HepG2 (cell line): ENCODE results near the gene PFKL. TPM values are rescaled to one million over a fixed set of nuclear protein-coding genes. Genes with fewer than 3 reads are reported as not detected.

Source experiments
- ATF7-NPFF ChIP-seq: sonication (generic); formaldehyde crosslinking; IDR thresholded peaks from 2 replicates; pipeline ENCODE4 v1.8.1; 2023; ENCODE audit warnings: mild to moderate bottlenecking, low read depth, missing genetic modification reagents, moderate library complexity
- ATRX ChIP-seq: sonication (generic); formaldehyde crosslinking; IDR thresholded peaks from 2 replicates; pipeline ENCODE4 v1.4.0; 2020; ENCODE audit warnings: missing genetic modification reagents, borderline replicate concordance
- DDIT3 ChIP-seq: sonication (generic); formaldehyde crosslinking; IDR thresholded peaks from 2 replicates; pipeline ENCODE4 v1.4.0; 2020; ENCODE audit warnings: mild to moderate bottlenecking, missing genetic modification reagents
- HDAC1 ChIP-seq: sonication (generic); formaldehyde crosslinking; IDR thresholded peaks from 2 replicates; pipeline ENCODE4 v1.5.1; 2020; ENCODE audit warnings: mild to moderate bottlenecking, missing genetic modification reagents
- JUND ChIP-seq: sonication (generic); formaldehyde crosslinking; IDR thresholded peaks from 2 replicates; pipeline ENCODE4 v1.8.0; 2022; ENCODE audit warnings: mild to moderate bottlenecking, missing genetic modification reagents
- KDM5B ChIP-seq: sonication (generic); formaldehyde crosslinking; IDR thresholded peaks from 2 replicates; pipeline ENCODE4 v1.4.0; 2020; ENCODE audit warnings: missing genetic modification reagents, mild to moderate bottlenecking, borderline replicate concordance
- MBD4 ChIP-seq: IDR thresholded peaks from 2 replicates; pipeline ENCODE4 v1.6.1; 2012; ENCODE audit warnings: low read length, inconsistent platforms, borderline replicate concordance
- MEIS1 ChIP-seq: sonication (generic); formaldehyde crosslinking; IDR thresholded peaks from 2 replicates; pipeline ENCODE4 v1.9.0; 2021; ENCODE audit warnings: mild to moderate bottlenecking, missing genetic modification reagents, moderate library complexity, borderline replicate concordance
- NR2F2 ChIP-seq: IDR thresholded peaks from 2 replicates; pipeline ENCODE4 v1.6.1; 2012; ENCODE audit warnings: low read depth, inconsistent platforms, borderline replicate concordance
- PHF5A ChIP-seq: IDR thresholded peaks from one replicate; pipeline ENCODE4 v1.6.1; 2018; ENCODE audit warnings: low read depth, missing genetic modification reagents; ENCODE audit not compliant: unreplicated experiment
- REPIN1 ChIP-seq: sonication (generic); formaldehyde crosslinking; IDR thresholded peaks from 2 replicates; pipeline ENCODE4 v1.8.0; 2022; ENCODE audit warnings: missing genetic modification reagents, low read depth, mild to moderate bottlenecking, borderline replicate concordance
- RXRA ChIP-seq: sonication (generic); formaldehyde crosslinking; IDR thresholded peaks from 2 replicates; pipeline ENCODE4 v1.5.1; 2020; ENCODE audit warnings: missing genetic modification reagents
- SP4 ChIP-seq: sonication (generic); formaldehyde crosslinking; IDR thresholded peaks from 2 replicates; pipeline ENCODE4 v1.8.1; 2023; ENCODE audit warnings: mild to moderate bottlenecking, missing genetic modification reagents
- TSC22D2 ChIP-seq: sonication (generic); formaldehyde crosslinking; IDR thresholded peaks from 2 replicates; pipeline ENCODE4 v1.5.1; 2020; ENCODE audit warnings: missing genetic modification reagents, mild to moderate bottlenecking, borderline replicate concordance
- U2AF1 ChIP-seq: fragments of 200-400 bp; formaldehyde crosslinking; optimal IDR thresholded peaks from 2 replicates; pipeline ENCODE3; 2017; ENCODE audit warnings: mild to moderate bottlenecking, low read depth, low read length
- U2AF2 ChIP-seq: fragments of 200-400 bp; formaldehyde crosslinking; IDR thresholded peaks from 2 replicates; pipeline ENCODE4 v1.6.1; 2017; ENCODE audit warnings: low read depth, mild to moderate bottlenecking, low read length
- ZBTB26 ChIP-seq: IDR thresholded peaks from 2 replicates; pipeline ENCODE4 v1.6.1; 2016; ENCODE audit warnings: missing compliant biosample characterization, missing genetic modification reagents, borderline replicate concordance
- ZNF101 ChIP-seq: sonication (generic); formaldehyde crosslinking; IDR thresholded peaks from 2 replicates; pipeline ENCODE4 v1.4.0; 2020; ENCODE audit warnings: mild to moderate bottlenecking, low read depth, missing genetic modification reagents, borderline replicate concordance
- ZNF512 ChIP-seq: sonication (generic); formaldehyde crosslinking; IDR thresholded peaks from 2 replicates; pipeline ENCODE4 v1.4.0; 2020; ENCODE audit warnings: mild to moderate bottlenecking, missing genetic modification reagents
- ZNF784 ChIP-seq: sonication (generic); formaldehyde crosslinking; IDR thresholded peaks from 2 replicates; pipeline ENCODE4 v1.5.1; 2020; ENCODE audit warnings: missing genetic modification reagents, mild to moderate bottlenecking, borderline replicate concordance
- ZNF841 ChIP-seq: sonication (generic); formaldehyde crosslinking; IDR thresholded peaks from 2 replicates; pipeline ENCODE4 v1.8.1; 2023; ENCODE audit warnings: missing genetic modification reagents, borderline replicate concordance
- ZNF891 ChIP-seq: sonication (generic); formaldehyde crosslinking; IDR thresholded peaks from 2 replicates; pipeline ENCODE4 v1.5.0; 2020; ENCODE audit warnings: mild to moderate bottlenecking, missing genetic modification reagents
- ZSCAN21 ChIP-seq: sonication (generic); formaldehyde crosslinking; IDR thresholded peaks from 2 replicates; pipeline ENCODE4 v1.8.0; 2022; ENCODE audit warnings: mild to moderate bottlenecking, missing genetic modification reagents, moderate library complexity, borderline replicate concordance
- polyA plus RNA-seq, 8 experiments: library from polyadenylated mRNA; depleted of rRNA in 3 of 8; stranded (reverse) in 7 of 8; unstranded in 1 of 8; fragments of >200 nt; fragmentation: Illumina TruSeq in 4 of 8; extraction: Trizol in 4 of 8; gene quantifications; 2 replicates each; pipeline versions ENCODE4 v1.2.1 to v1.2.3, GENCODE V29; 2011 to 2016; ENCODE audit warnings: low read depth in 4 of 8, missing spikeins in 1 of 8, mixed read lengths in 1 of 8; ENCODE audit not compliant: insufficient read depth in 1 of 8
- total RNA-seq, 5 experiments: library from RNA; depleted of rRNA; stranded (reverse); fragments of >200 nt; fragmentation: Illumina TruSeq; extraction: Trizol; gene quantifications; 2 replicates each; pipeline ENCODE4 v1.2.3, GENCODE V29; 2016; ENCODE audit warnings: low read depth in 1 of 5

The PFKL gene
- total and polyA plus RNA-seq, 2 of the 13 experiments (the other 11 are each of a cell fraction or from before 2014, with no cell fraction given): 92.8 to 106 TPM

- TF ChIP-seq HDAC1 (CRISPR knock-in tag): no peak
- peak; percentile 68 for TF ChIP-seq KDM5B (CRISPR knock-in tag)
- TF ChIP-seq RXRA (CRISPR knock-in tag): no peak
- TF ChIP-seq ZNF841 (CRISPR knock-in tag): no peak
- TF ChIP-seq MEIS1: peak; percentile 73
- peak; percentile 64; the same call in 1 of the 2 replicates for TF ChIP-seq REPIN1 (CRISPR knock-in tag)
- TF ChIP-seq ATF7-NPFF: peak; percentile 70; the same call in 1 of the 2 replicates
- TF ChIP-seq U2AF1: no peak
- TF ChIP-seq ZNF784: no peak; the same call in 1 of the 2 replicates
- no peak for TF ChIP-seq DDIT3 (CRISPR knock-in tag)
- TF ChIP-seq ZSCAN21 (CRISPR knock-in tag): no peak; the same call in 1 of the 2 replicates
- 0 out of 2 replicates have a peak, but pooled peaks have one; percentile 9 for TF ChIP-seq JUND (CRISPR knock-in tag)
- no peak for TF ChIP-seq MBD4
- no peak for TF ChIP-seq ZNF101
- TF ChIP-seq PHF5A (CRISPR knock-in tag): no peak
- peak; percentile 60; the same call in 1 of the 2 replicates for TF ChIP-seq SP4 (CRISPR knock-in tag)
- TF ChIP-seq U2AF2: no peak
- TF ChIP-seq TSC22D2 (CRISPR knock-in tag): 0 out of 2 replicates have a peak, but pooled peaks have one; percentile 40
- no peak for TF ChIP-seq ATRX (CRISPR knock-in tag)
- no peak for TF ChIP-seq ZBTB26
- TF ChIP-seq ZNF891 (CRISPR knock-in tag): no peak; the same call in 1 of the 2 replicates
- no peak for TF ChIP-seq ZNF512
- TF ChIP-seq NR2F2: no peak
Measured at GRCh38 chr21:44299458-44300261, at the start of gene PFKL (continued).
